NCI-H345 (cell line): Measurements from ENCODE around the gene RBMS3.
"Not testable (repeated sequence)": the region's sequence is repeated elsewhere in the genome, so short reads cannot be mapped to it uniquely, and the experiment has no call there.

Experiments used
- DNase-seq: peaks from one replicate; lab custom pipeline; 2025; lab: John Stamatoyannopoulos, UW

The RBMS3 gene

GRCh38 chr3:29777869-29778268 is 497.0 kb downstream of the RBMS3 start:
- no peak for DNase-seq

GRCh38 chr3:29789686-29790085 is 508.8 kb downstream of the RBMS3 start:
- no peak for DNase-seq

GRCh38 chr3:29796808-29797207 is 515.9 kb downstream of the RBMS3 start:
- DNase-seq = no peak

GRCh38 chr3:29802057-29802456 is 521.2 kb downstream of the RBMS3 start:
- no peak for DNase-seq

- no peak for DNase-seq
Measured at GRCh38 chr3:29804044-29804443, 523.2 kb downstream of the RBMS3 start.

GRCh38 chr3:29805757-29806156 is 524.9 kb downstream of the RBMS3 start:
- no peak for DNase-seq

GRCh38 chr3:29808324-29808723 is 527.5 kb downstream of the RBMS3 start:
- not testable (repeated sequence) for DNase-seq

GRCh38 chr3:29822071-29822470 is 541.2 kb downstream of the RBMS3 start:
- DNase-seq = no peak

- no peak for DNase-seq
Measured at GRCh38 chr3:29823233-29823632, 542.4 kb downstream of the RBMS3 start.

- DNase-seq = no peak
Measured at GRCh38 chr3:29826712-29827111, 545.8 kb downstream of the RBMS3 start.

- DNase-seq = no peak
Measured at GRCh38 chr3:29827756-29828155, 546.9 kb downstream of the RBMS3 start.

- DNase-seq = no peak
Measured at GRCh38 chr3:29829340-29829739, 548.5 kb downstream of the RBMS3 start.

- no peak for DNase-seq
Measured at GRCh38 chr3:29850641-29851040, 569.8 kb downstream of the RBMS3 start.

GRCh38 chr3:29852767-29853166 is 571.9 kb downstream of the RBMS3 start:
- DNase-seq = no peak

- peak; percentile 24 for DNase-seq
Measured at GRCh38 chr3:29853841-29854397, 573.0 kb downstream of the RBMS3 start.

- no peak for DNase-seq
Measured at GRCh38 chr3:29854821-29855220, 574.0 kb downstream of the RBMS3 start.

GRCh38 chr3:29859726-29860270 is 578.9 kb downstream of the RBMS3 start:
- DNase-seq = no peak

GRCh38 chr3:29864809-29865208 is 583.9 kb downstream of the RBMS3 start:
- no peak for DNase-seq

- DNase-seq = no peak
Measured at GRCh38 chr3:29868543-29869101, 587.8 kb downstream of the RBMS3 start.

- no peak for DNase-seq
Measured at GRCh38 chr3:29870136-29870535, 589.3 kb downstream of the RBMS3 start.

- DNase-seq = no peak
Measured at GRCh38 chr3:29871087-29871486, 590.2 kb downstream of the RBMS3 start.

GRCh38 chr3:29880809-29881208 is 599.9 kb downstream of the RBMS3 start:
- no peak for DNase-seq

- DNase-seq = no peak
Measured at GRCh38 chr3:29887451-29887850, 606.6 kb downstream of the RBMS3 start.

GRCh38 chr3:29889215-29889614 is 608.3 kb downstream of the RBMS3 start:
- DNase-seq = no peak
